ENCODE measurements around the gene ATP8B2. TPM values are rescaled to one million over a fixed set of nuclear protein-coding genes. Genes with fewer than 3 reads are reported as not detected.

ATP8B2 gene
- total RNA-seq, 1 experiment from 2014 or later, result 36.3 TPM

GRCh38 chr1:154325583-154326545 lies 539 bp downstream of the ATP8B2 start:
- intact Hi-C loops (cut with micrococcal nuclease), result loop anchor here (1.0 to 5.0 kb wide), 2 partner anchors 9 to 151 kb away; no protein-coding TSS in a partner anchor
- Histone ChIP-seq H3K9me2 (replicated peaks; ENCODE audit: low read length) (no peaks in the 10 kb centered on the region), H3K4me1 (ENCODE audit: insufficient read depth, low read length) (peaks cover 25% of the 10 kb centered on the region), H3K36me3 (ENCODE audit: low read depth, low read length) (no peaks in the 10 kb centered on the region), H3K9me3 (ENCODE audit: low read length) (no peaks in the 10 kb centered on the region), H3K27me3 (ENCODE audit: low read length) (peaks cover 14% of the 10 kb centered on the region; the same call in 1 of the 2 replicates), H3K4me2 (ENCODE audit: low read length) (peak overlapping the region; percentile 87), H3K79me2 (ENCODE audit: low read length) (no peaks in the 10 kb centered on the region), H3F3A (ENCODE audit: low read length, unreplicated experiment) (peaks cover 4% of the 10 kb centered on the region), H2AFZ (ENCODE audit: low read length) (peak overlapping the region; percentile 96), H3K4me3 (ENCODE audit: low read length) (peak overlapping the region; percentile 79), H3K27ac (ENCODE audit: low read length) (peak overlapping the region; percentile 76), H3K9ac (ENCODE audit: low read length) (peak overlapping the region; percentile 63), H4K20me1 (ENCODE audit: low read length) (no peaks in the 10 kb centered on the region)
- TF ChIP-seq, protein P1, sequence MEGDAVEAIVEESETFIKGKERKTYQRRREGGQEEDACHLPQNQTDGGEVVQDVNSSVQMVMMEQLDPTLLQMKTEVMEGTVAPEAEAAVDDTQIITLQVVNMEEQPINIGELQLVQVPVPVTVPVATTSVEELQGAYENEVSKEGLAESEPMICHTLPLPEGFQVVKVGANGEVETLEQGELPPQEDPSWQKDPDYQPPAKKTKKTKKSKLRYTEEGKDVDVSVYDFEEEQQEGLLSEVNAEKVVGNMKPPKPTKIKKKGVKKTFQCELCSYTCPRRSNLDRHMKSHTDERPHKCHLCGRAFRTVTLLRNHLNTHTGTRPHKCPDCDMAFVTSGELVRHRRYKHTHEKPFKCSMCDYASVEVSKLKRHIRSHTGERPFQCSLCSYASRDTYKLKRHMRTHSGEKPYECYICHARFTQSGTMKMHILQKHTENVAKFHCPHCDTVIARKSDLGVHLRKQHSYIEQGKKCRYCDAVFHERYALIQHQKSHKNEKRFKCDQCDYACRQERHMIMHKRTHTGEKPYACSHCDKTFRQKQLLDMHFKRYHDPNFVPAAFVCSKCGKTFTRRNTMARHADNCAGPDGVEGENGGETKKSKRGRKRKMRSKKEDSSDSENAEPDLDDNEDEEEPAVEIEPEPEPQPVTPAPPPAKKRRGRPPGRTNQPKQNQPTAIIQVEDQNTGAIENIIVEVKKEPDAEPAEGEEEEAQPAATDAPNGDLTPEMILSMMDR (conservative IDR thresholded peaks at IDR 0.05; ENCODE audit: low read depth, low read length), result peak; percentile 77
- TF ChIP-seq EZH2phosphoT487 (IDR thresholded peaks at IDR 0.05; ENCODE audit: borderline replicate concordance, low read length), result no peak
- ChIA-PET POLR2A (ENCODE audit: unreplicated experiment) (interaction anchor here (0.6 to 0.8 kb wide), 2 partner anchors 234 to 804 kb away, joined by 3 to 4 read pairs; no protein-coding TSS in a partner anchor), CTCF (interaction anchor here (0.5 to 1.9 kb wide), 6 partner anchors 9 to 204 kb away, joined by 3 to 18 read pairs (median 4); no protein-coding TSS in a partner anchor)
- BruUV-seq (replicated peaks), result TSS peak; percentile 82
- DNase-seq, result peak; percentile 83
- ATAC-seq, result peak; percentile 53

DNA sequence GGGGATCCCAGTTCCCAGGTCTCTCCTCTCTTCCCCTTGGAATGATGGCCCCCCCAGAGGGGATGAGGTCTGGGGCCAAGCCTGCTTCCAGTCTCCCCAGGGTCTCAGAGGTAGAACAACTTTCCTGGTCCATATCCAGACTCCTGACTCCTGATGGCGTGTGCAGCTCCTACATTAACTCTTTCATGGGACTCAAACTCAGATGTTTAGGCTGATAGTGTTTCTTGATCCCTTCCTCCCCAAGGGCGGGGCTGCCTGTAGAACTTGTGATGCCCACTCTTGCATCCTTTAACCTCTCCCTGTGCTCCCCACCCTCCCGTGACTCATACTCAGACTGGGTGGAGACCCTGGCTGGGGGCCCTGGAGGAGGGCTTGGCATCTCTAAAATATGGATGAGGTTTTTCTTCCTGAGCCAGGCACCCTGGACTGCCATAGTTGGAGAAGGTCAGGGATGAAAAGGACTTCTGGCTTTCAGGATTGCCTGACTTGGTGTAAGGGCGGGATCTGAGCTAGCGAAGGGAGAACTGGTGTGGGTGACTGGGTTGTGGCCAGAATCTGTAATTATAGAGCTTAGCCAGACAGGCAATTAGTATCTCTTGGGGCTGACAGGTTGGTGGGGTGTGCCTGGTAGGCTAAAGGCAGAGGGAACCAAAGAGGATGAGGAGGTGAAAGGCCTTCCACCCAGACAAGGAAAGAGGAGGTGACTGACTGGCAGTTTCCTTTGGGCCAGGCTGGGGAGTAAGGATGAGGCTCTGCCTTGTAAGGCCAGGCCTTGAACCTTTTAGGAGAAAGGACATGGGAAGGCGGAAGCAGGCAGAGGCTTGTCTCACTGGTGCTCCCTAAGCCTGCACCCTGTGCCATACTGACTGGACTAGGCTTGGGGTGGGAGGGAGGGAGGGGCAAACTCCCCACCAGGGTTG lies 1.5 kb downstream of the ATP8B2 start:
- 0 out of 2 replicates have a peak, but pooled peaks cover 4% of the 10 kb centered on the region for H3K36me3 ChIP-seq (ENCODE audit: low read depth, low read length)
- peak overlapping the region; percentile 76 for H3K27ac ChIP-seq (ENCODE audit: low read length)
- peaks cover 13% of the 10 kb centered on the region; the same call in 1 of the 2 replicates for H3K27me3 ChIP-seq (ENCODE audit: low read length)
- intact Hi-C loops (cut with micrococcal nuclease), result loop anchor here (1.0 to 5.0 kb wide), 2 partner anchors 8 to 150 kb away; no protein-coding TSS in a partner anchor
- peak; percentile 62 for DNase-seq
- ChIA-PET CTCF (interaction anchor here (0.6 to 1.9 kb wide), 4 partner anchors 8 to 89 kb away, joined by 3 to 18 read pairs (median 4); no protein-coding TSS in a partner anchor), POLR2A (ENCODE audit: unreplicated experiment) (interaction anchor here (0.8 kb wide), 1 partner anchor 233 kb away, joined by 4 read pairs; no protein-coding TSS in a partner anchor)
- BruUV-seq (replicated peaks), result TSS peak; percentile 11
- ATAC-seq, result peak; percentile 21
- peaks cover 25% of the 10 kb centered on the region for H3K4me1 ChIP-seq (ENCODE audit: insufficient read depth, low read length)
- H3K9ac ChIP-seq (ENCODE audit: low read length), result peak overlapping the region; percentile 63
- H3K4me3 ChIP-seq (ENCODE audit: low read length), result peak overlapping the region; percentile 79
- no peak for TF ChIP-seq EZH2phosphoT487 (IDR thresholded peaks at IDR 0.05; ENCODE audit: borderline replicate concordance, low read length)
- TF ChIP-seq, protein P1 (conservative IDR thresholded peaks at IDR 0.05; ENCODE audit: low read depth, low read length), result peak; percentile 29; the same call in 1 of the 2 replicates
- TF ChIP-seq EZH2 (IDR thresholded peaks at IDR 0.05; ENCODE audit: low read length, unreplicated experiment), result no peak
- no peaks in the 10 kb centered on the region for H3K9me3 ChIP-seq (ENCODE audit: low read length)
- no peaks in the 10 kb centered on the region for H3K79me2 ChIP-seq (ENCODE audit: low read length)
- peak overlapping the region; percentile 87 for H3K4me2 ChIP-seq (ENCODE audit: low read length)
- no peaks in the 10 kb centered on the region for H3K9me2 ChIP-seq (replicated peaks; ENCODE audit: low read length)
- peaks cover 4% of the 10 kb centered on the region for H3F3A ChIP-seq (ENCODE audit: low read length, unreplicated experiment)
- H4K20me1 ChIP-seq (ENCODE audit: low read length), result no peaks in the 10 kb centered on the region
- peak overlapping the region; percentile 96 for H2AFZ ChIP-seq (ENCODE audit: low read length)
